OCI-LY7 (cell line): ENCODE data around the gene FRZB.

Experiments
- CTCF ChIP-seq: fragments of 200-600 bp; sonication (generic); conservative IDR thresholded peaks from 2 replicates; pipeline ENCODE4 v1.5.1; 2014; ENCODE audit warnings: mild to moderate bottlenecking, antibody characterized with exemption, low read length, moderate library complexity, mixed read lengths
- EZH2phosphoT487 ChIP-seq: fragments of 200-600 bp; sonication (generic); IDR thresholded peaks from 2 replicates; pipeline ENCODE4 v1.6.1; 2018; ENCODE audit warnings: low read depth, borderline replicate concordance, mild to moderate bottlenecking, mixed run types, antibody characterized with exemption, low read length, moderate library complexity, mixed read lengths

- no peak for TF ChIP-seq CTCF
- no peak for TF ChIP-seq EZH2phosphoT487
Measured at GRCh38 chr2:182910965-182911364, 44.5 kb upstream of the FRZB start.
